GM21786 (cell line): Measurements from ENCODE around the gene CTXND1.

Experiments
- ATAC-seq: cut with Tn5 transposase; IDR thresholded peaks from one replicate; pipeline ENCODE4 v1.9.1; 2021; ENCODE audit not compliant: unreplicated experiment

Gene CTXND1

GRCh38 chr15:80259942-80260510 lies 8.0 kb upstream of the CTXND1 start:
- ATAC-seq = no peak

- ATAC-seq = no peak
These were observed 439 bp downstream of the CTXND1 start for GRCh38 chr15:80251428-80252120.

- no peak for ATAC-seq
These were observed 1.2 kb downstream of the CTXND1 start for GRCh38 chr15:80250614-80251427.

- ATAC-seq = no peak
These were observed 2.0 kb downstream of the CTXND1 start for GRCh38 chr15:80249973-80250372.

- no peak for ATAC-seq
These were observed 4.7 kb downstream of the CTXND1 start for GRCh38 chr15:80247320-80247719.

- ATAC-seq = no peak
These were observed 5.6 kb downstream of the CTXND1 start for GRCh38 chr15:80246425-80246894.

- no peak for ATAC-seq
These were observed 9.2 kb downstream of the CTXND1 start for GRCh38 chr15:80242802-80243201.

GRCh38 chr15:80242132-80242769 lies 9.8 kb downstream of the CTXND1 start:
- no peak for ATAC-seq

GRCh38 chr15:80241508-80241907 lies 10.5 kb downstream of the CTXND1 start:
- no peak for ATAC-seq

- no peak for ATAC-seq
These were observed 11.7 kb downstream of the CTXND1 start for GRCh38 chr15:80240276-80240675.

GRCh38 chr15:80234883-80235282 lies 17.1 kb downstream of the CTXND1 start:
- ATAC-seq = no peak

- ATAC-seq = no peak
These were observed 18.4 kb downstream of the CTXND1 start for GRCh38 chr15:80233581-80233980.

GRCh38 chr15:80231371-80231770 lies 20.6 kb downstream of the CTXND1 start:
- no peak for ATAC-seq

- no peak for ATAC-seq
These were observed 22.9 kb downstream of the CTXND1 start for GRCh38 chr15:80228959-80229610.

- no peak for ATAC-seq
These were observed 32.1 kb downstream of the CTXND1 start for GRCh38 chr15:80219955-80220354.

GRCh38 chr15:80217327-80217900 lies 34.6 kb downstream of the CTXND1 start:
- ATAC-seq = no peak

GRCh38 chr15:80216911-80217310 lies 35.1 kb downstream of the CTXND1 start:
- no peak for ATAC-seq

- no peak for ATAC-seq
These were observed 35.9 kb downstream of the CTXND1 start for GRCh38 chr15:80216141-80216540.

GRCh38 chr15:80214910-80215309 lies 37.1 kb downstream of the CTXND1 start:
- ATAC-seq = no peak

GRCh38 chr15:80211976-80212375 lies 40.0 kb downstream of the CTXND1 start:
- ATAC-seq = no peak
